B cell (primary cell): ENCODE data around the gene APOBEC4. TPM values are rescaled to one million over a fixed set of nuclear protein-coding genes. Genes with fewer than 3 reads are reported as not detected.

Source experiments
- ATAC-seq: fragments of 200-7000 bp; cut with Tn5 transposase; one replicate; pipeline ENCODE4 v1.10.0; 2021; ENCODE audit warnings: low read depth, mild to moderate bottlenecking, moderate number of reproducible peaks, moderate library complexity
- CTCF ChIA-PET: fragments of 350-600 bp; sonication (Branson Sonifier 250); formaldehyde crosslinking; loops from one replicate; lab custom pipeline; 2021; ENCODE audit warnings: antibody characterized with exemption, inconsistent platforms; lab: Charles Lee
- POLR2A ChIA-PET: fragments of 350-600 bp; sonication (Branson Sonifier 250); formaldehyde crosslinking; loops from one replicate; lab custom pipeline; 2021; ENCODE audit warnings: antibody characterized with exemption; lab: Charles Lee
- DNase-seq: peaks from one replicate; pipeline ENCODE4 v3.0.0; 2013
- H2AFZ ChIP-seq: 2 replicates; pipeline ENCODE4 v1.6.1; 2012; ENCODE audit warnings: mild to moderate bottlenecking, low read depth, low read length; ENCODE audit not compliant: insufficient read depth, poor library complexity, severe bottlenecking
- H3K27ac ChIP-seq, 2 donors: 1 replicate in 1 of 2; 2 replicates in 1 of 2; pipeline ENCODE4 v1.5.1; 2012 to 2013; ENCODE audit warnings: low read length in 2 of 2, mild to moderate bottlenecking in 2 of 2, moderate library complexity in 1 of 2
- H3K27me3 ChIP-seq, 4 experiments: fragments of 200-600 bp in 1 of 4; sonication (generic) in 1 of 4; replicated peaks in 1 of 4; 1 replicate in 2 of 4; 2 replicates in 2 of 4; pipeline versions ENCODE4 v1.6.1 to v1.7.0; 2013 to 2016; ENCODE audit warnings: low read length in 3 of 4, mild to moderate bottlenecking in 2 of 4, mixed read lengths in 1 of 4, moderate library complexity in 1 of 4; ENCODE audit not compliant: insufficient read depth in 4 of 4, control insufficient read depth in 3 of 4; ENCODE audit errors: control extremely low read depth in 1 of 4
- H3K36me3 ChIP-seq, 2 experiments: replicated peaks in 1 of 2; 1 replicate in 1 of 2; 2 replicates in 1 of 2; pipeline versions ENCODE4 v1.6.1 to v1.7.1; 2013; ENCODE audit warnings: low read length in 1 of 2; ENCODE audit not compliant: insufficient read depth in 2 of 2, control insufficient read depth in 1 of 2; ENCODE audit errors: control extremely low read depth in 1 of 2, extremely low read depth in 1 of 2
- H3K4me1 ChIP-seq, 2 donors: fragments of 200-600 bp in 1 of 2; sonication (generic) in 1 of 2; 1 replicate in 1 of 2; 2 replicates in 1 of 2; pipeline versions ENCODE4 v1.5.1 to v1.6.1; 2013 to 2017; ENCODE audit warnings: low read length in 2 of 2; ENCODE audit not compliant: control insufficient read depth in 2 of 2, insufficient read depth in 2 of 2
- H3K4me2 ChIP-seq: replicated peaks from 2 replicates; pipeline ENCODE3; 2012; ENCODE audit warnings: mild to moderate bottlenecking, low read depth, low read length; ENCODE audit not compliant: poor library complexity, severe bottlenecking
- H3K4me3 ChIP-seq, 5 experiments: fragments of 200-600 bp in 1 of 5; sonication (generic) in 1 of 5; 1 replicate in 3 of 5; 2 replicates in 2 of 5; pipeline versions ENCODE4 v1.5.1 to v1.7.0; 2011 to 2016; ENCODE audit warnings: low read length in 4 of 5, mild to moderate bottlenecking in 4 of 5, low read depth in 2 of 5, control low read depth in 1 of 5, moderate library complexity in 1 of 5; ENCODE audit not compliant: insufficient read depth in 1 of 5; ENCODE audit errors: control extremely low read depth in 1 of 5, extremely low read depth in 1 of 5
- H3K79me2 ChIP-seq: fragments of 200-600 bp; sonication (generic); one replicate; pipeline ENCODE4 v1.6.0; 2016; ENCODE audit warnings: low read length; ENCODE audit not compliant: control insufficient read depth, insufficient read depth
- H3K9ac ChIP-seq: fragments of 200-600 bp; sonication (generic); 2 replicates; pipeline ENCODE4 v1.6.1; 2017; ENCODE audit warnings: mild to moderate bottlenecking, low read length, moderate library complexity
- H3K9me3 ChIP-seq, 3 donors: one replicate each; pipeline versions ENCODE4 v1.6.1 to v1.7.1; 2013; ENCODE audit warnings: low read length in 2 of 3; ENCODE audit not compliant: control insufficient read depth in 2 of 3, insufficient read depth in 1 of 3; ENCODE audit errors: control extremely low read depth in 1 of 3
- H4K20me1 ChIP-seq: 2 replicates; pipeline ENCODE4 v1.6.0; 2012; ENCODE audit warnings: mild to moderate bottlenecking, low read length; ENCODE audit not compliant: insufficient read depth, control insufficient read depth, poor library complexity, severe bottlenecking
- H3K27ac Mint-ChIP-seq: one replicate; pipeline ENCODE4 v1.8.0; 2021; ENCODE audit warnings: mixed read lengths
- H3K27me3 Mint-ChIP-seq: one replicate; pipeline ENCODE4 v1.8.0; 2021; ENCODE audit warnings: mixed read lengths
- H3K4me1 Mint-ChIP-seq: one replicate; pipeline ENCODE4 v1.8.0; 2021; ENCODE audit warnings: mixed read lengths
- H3K4me3 Mint-ChIP-seq: one replicate; pipeline ENCODE4 v1.8.0; 2021; ENCODE audit warnings: mixed read lengths
- H3K9me3 Mint-ChIP-seq: one replicate; pipeline ENCODE4 v1.8.0; 2022; ENCODE audit warnings: mixed read lengths; ENCODE audit not compliant: insufficient read depth
- CTCF ChIP-seq: fragments of 200-600 bp; IDR thresholded peaks from one replicate; pipeline ENCODE4 v1.8.0; 2022; ENCODE audit warnings: antibody characterized with exemption, mild to moderate bottlenecking
- EZH2 ChIP-seq: IDR thresholded peaks from 2 replicates; pipeline ENCODE4 v1.6.1; 2012; ENCODE audit warnings: borderline replicate concordance, low read depth, mild to moderate bottlenecking, moderate library complexity, low read length; ENCODE audit not compliant: insufficient read depth, poor library complexity, severe bottlenecking
- WGBS: methylation state at CpG from one replicate; pipeline ENCODE4 v1.1.5; 2013; ENCODE audit warnings: missing lambda C conversion rate; ENCODE audit not compliant: insufficient coverage; 5-methylcytosine and 5-hydroxymethylcytosine counted together
- intact Hi-C: fragments of 100-400 bp; cut with micrococcal nuclease; formaldehyde crosslinking; loops from one replicate; pipeline ENCODE4 v1.10.0; 2022
- polyA plus RNA-seq: library from polyadenylated mRNA; depleted of rRNA; stranded (reverse); fragments of >200 nt; gene quantifications from 2 replicates; pipeline ENCODE4 v1.2.3, GENCODE V29; 2012
- total RNA-seq, 2 donors: library from RNA; stranded (reverse); fragments of 120-200 nt in 1 of 2; gene quantifications; 1 replicate in 1 of 2; 2 replicates in 1 of 2; pipeline versions ENCODE4 v1.2.3 to v1.2.4, GENCODE V29; 2013 to 2022

Gene APOBEC4
- total and polyA plus RNA-seq, 2 donors (not counting 1 experiment from before 2014, with no cell fraction given) = not detected

- no peak overlapping the region for H2AFZ ChIP-seq
- H3K9ac ChIP-seq = no peak overlapping the region
- CTCF ChIA-PET = interaction anchor here (1.0 to 2.1 kb wide), 2 partner anchors 13 to 218 kb away, joined by 3 to 6 read pairs; no protein-coding TSS in a partner anchor
- TF ChIP-seq CTCF = no peak
- no peak for TF ChIP-seq EZH2
- POLR2A ChIA-PET = no interaction called here
- Mint-ChIP-seq H3K4me1 (no peaks in the 10 kb centered on the region), H3K27ac (no peak overlapping the region), H3K9me3 (no peaks in the 10 kb centered on the region), H3K4me3 (no peak overlapping the region), H3K27me3 (no peaks in the 10 kb centered on the region)
- no peak overlapping the region for H3K4me2 ChIP-seq
- no peaks in the 10 kb centered on the region for H3K36me3 ChIP-seq
- WGBS = 70% methylated on average over 1 of the region's 3 CpGs
- H3K79me2 ChIP-seq = no peaks in the 10 kb centered on the region
- H4K20me1 ChIP-seq = no peaks in the 10 kb centered on the region
- no peaks in the 10 kb centered on the region for H3K4me1 ChIP-seq
- H3K27me3 ChIP-seq = no peaks in the 10 kb centered on the region
- DNase-seq (no peak), ATAC-seq (no peak)
- no peaks in the 10 kb centered on the region for H3K9me3 ChIP-seq
- intact Hi-C loops = no loop called here
- H3K4me3 ChIP-seq = no peak overlapping the region
- H3K27ac ChIP-seq = no peak overlapping the region
Measured at GRCh38 chr1:183697814-183698590, 44.9 kb upstream of the APOBEC4 start.

GRCh38 chr1:183696981-183697380 lies 43.9 kb upstream of the APOBEC4 start:
- no peak overlapping the region for H3K27ac Mint-ChIP-seq
- DNase-seq (no peak), ATAC-seq (no peak)
- Histone ChIP-seq H3K4me3 (no peak overlapping the region), H3K9me3 (no peaks in the 10 kb centered on the region), H3K79me2 (no peaks in the 10 kb centered on the region), H3K27me3 (no peaks in the 10 kb centered on the region), H4K20me1 (no peaks in the 10 kb centered on the region), H3K9ac (no peak overlapping the region), H3K27ac (no peak overlapping the region), H3K36me3 (no peaks in the 10 kb centered on the region), H3K4me2 (no peak overlapping the region), H2AFZ (no peak overlapping the region), H3K4me1 (no peaks in the 10 kb centered on the region)
- H3K4me3 Mint-ChIP-seq = no peak overlapping the region
- H3K4me1 Mint-ChIP-seq = no peaks in the 10 kb centered on the region
- intact Hi-C loops = no loop called here
- TF ChIP-seq CTCF = no peak
- TF ChIP-seq EZH2 = no peak
- H3K27me3 Mint-ChIP-seq = no peaks in the 10 kb centered on the region
- no peaks in the 10 kb centered on the region for H3K9me3 Mint-ChIP-seq
- ChIA-PET POLR2A (no interaction called here), CTCF (no interaction called here)
- no CpG with 5 or more reads among the region's 3 CpGs for WGBS
